GM21447 (cell line): Measurements from ENCODE around the gene HOMER3.
"Not testable (repeated sequence)": the region's sequence is repeated elsewhere in the genome, so short reads cannot be mapped to it uniquely, and the experiment has no call there.

Experiments
- ATAC-seq: cut with Tn5 transposase; IDR thresholded peaks from one replicate; pipeline ENCODE4 v1.9.1; 2021; ENCODE audit not compliant: unreplicated experiment

The HOMER3 gene

GRCh38 chr19:18928018-18928805 lies 12.8 kb downstream of the HOMER3 start:
- no peak for ATAC-seq

- no peak for ATAC-seq
Observed at GRCh38 chr19:18924684-18925213, 16.3 kb downstream of the HOMER3 start.

GRCh38 chr19:18922228-18922985 lies 18.6 kb downstream of the HOMER3 start:
- no peak for ATAC-seq

- no peak for ATAC-seq
Observed at GRCh38 chr19:18921593-18921992, 19.4 kb downstream of the HOMER3 start.

GRCh38 chr19:18920400-18920799 lies 20.6 kb downstream of the HOMER3 start:
- ATAC-seq = no peak

- no peak for ATAC-seq
Observed at GRCh38 chr19:18919900-18920214, 21.2 kb downstream of the HOMER3 start.

- peak; percentile 90 for ATAC-seq
Observed at GRCh38 chr19:18919086-18919899, 21.7 kb downstream of the HOMER3 start, which contains the start of the genes COPE and DDX49. COPE (minus strand) TSS chr19:18919387; CDS start chr19:18919348, 39 bp downstream. DDX49 (plus strand) TSS chr19:18919715; CDS start chr19:18919742, 27 bp downstream.

- not testable (repeated sequence) for ATAC-seq
Observed at GRCh38 chr19:18917593-18917992, 23.4 kb downstream of the HOMER3 start.

GRCh38 chr19:18915639-18916038 lies 25.4 kb downstream of the HOMER3 start:
- ATAC-seq = no peak

GRCh38 chr19:18913466-18913865 lies 27.6 kb downstream of the HOMER3 start:
- ATAC-seq = no peak

- no peak for ATAC-seq
Observed at GRCh38 chr19:18912933-18913332, 28.1 kb downstream of the HOMER3 start.

- ATAC-seq = no peak
Observed at GRCh38 chr19:18910801-18911436, 30.1 kb downstream of the HOMER3 start.

- ATAC-seq = no peak
Observed at GRCh38 chr19:18910010-18910409, 31.0 kb downstream of the HOMER3 start.

- ATAC-seq = no peak
Observed at GRCh38 chr19:18908917-18909619, 31.9 kb downstream of the HOMER3 start.

GRCh38 chr19:18906605-18907519 lies 34.2 kb downstream of the HOMER3 start:
- ATAC-seq = no peak

- no peak for ATAC-seq
Observed at GRCh38 chr19:18905513-18906236, 35.3 kb downstream of the HOMER3 start.

GRCh38 chr19:18905058-18905456 lies 36.0 kb downstream of the HOMER3 start:
- ATAC-seq = no peak

GRCh38 chr19:18904334-18905057 lies 36.5 kb downstream of the HOMER3 start:
- ATAC-seq = no peak
